ENCODE data around the gene ACOXL.

Gene ACOXL

DNA sequence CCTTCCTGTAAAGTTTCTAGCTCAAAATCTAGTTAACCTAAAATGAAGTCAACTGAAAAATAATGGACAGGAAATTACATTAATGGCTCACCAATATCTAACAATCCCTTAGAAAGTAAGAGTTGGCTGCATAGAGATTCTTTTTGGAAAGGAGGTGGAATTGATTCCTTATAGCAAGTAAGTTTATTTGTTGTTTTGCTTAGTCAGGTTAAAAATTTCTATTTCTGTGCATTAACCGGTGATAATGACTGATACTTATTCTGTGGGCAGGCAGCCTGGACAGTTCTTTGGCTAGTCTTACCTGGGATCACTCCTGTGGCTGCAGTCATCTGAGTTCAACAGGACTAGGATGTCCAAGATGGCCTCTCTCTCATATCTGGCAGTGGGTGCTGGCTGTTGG, 381.5 kb downstream of the ACOXL start:
- TF ChIP-seq, protein P1, sequence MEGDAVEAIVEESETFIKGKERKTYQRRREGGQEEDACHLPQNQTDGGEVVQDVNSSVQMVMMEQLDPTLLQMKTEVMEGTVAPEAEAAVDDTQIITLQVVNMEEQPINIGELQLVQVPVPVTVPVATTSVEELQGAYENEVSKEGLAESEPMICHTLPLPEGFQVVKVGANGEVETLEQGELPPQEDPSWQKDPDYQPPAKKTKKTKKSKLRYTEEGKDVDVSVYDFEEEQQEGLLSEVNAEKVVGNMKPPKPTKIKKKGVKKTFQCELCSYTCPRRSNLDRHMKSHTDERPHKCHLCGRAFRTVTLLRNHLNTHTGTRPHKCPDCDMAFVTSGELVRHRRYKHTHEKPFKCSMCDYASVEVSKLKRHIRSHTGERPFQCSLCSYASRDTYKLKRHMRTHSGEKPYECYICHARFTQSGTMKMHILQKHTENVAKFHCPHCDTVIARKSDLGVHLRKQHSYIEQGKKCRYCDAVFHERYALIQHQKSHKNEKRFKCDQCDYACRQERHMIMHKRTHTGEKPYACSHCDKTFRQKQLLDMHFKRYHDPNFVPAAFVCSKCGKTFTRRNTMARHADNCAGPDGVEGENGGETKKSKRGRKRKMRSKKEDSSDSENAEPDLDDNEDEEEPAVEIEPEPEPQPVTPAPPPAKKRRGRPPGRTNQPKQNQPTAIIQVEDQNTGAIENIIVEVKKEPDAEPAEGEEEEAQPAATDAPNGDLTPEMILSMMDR (IDR thresholded peaks at IDR 0.05; ENCODE audit: insufficient read depth, low read length, poor library complexity, severe bottlenecking) = no peak
- H3K4me3 ChIP-seq (replicated peaks; ENCODE audit: low read depth, low read length) = no peak overlapping the region
- no peak for DNase-seq (ENCODE audit: extremely low read depth, insufficient read length)
- peaks cover 5% of the 10 kb centered on the region for H3K27me3 ChIP-seq (replicated peaks; ENCODE audit: control insufficient read depth, insufficient read depth, low read length)
- H3K36me3 ChIP-seq (ENCODE audit: control insufficient read depth, insufficient read depth, low read length) = no peaks in the 10 kb centered on the region

DNA sequence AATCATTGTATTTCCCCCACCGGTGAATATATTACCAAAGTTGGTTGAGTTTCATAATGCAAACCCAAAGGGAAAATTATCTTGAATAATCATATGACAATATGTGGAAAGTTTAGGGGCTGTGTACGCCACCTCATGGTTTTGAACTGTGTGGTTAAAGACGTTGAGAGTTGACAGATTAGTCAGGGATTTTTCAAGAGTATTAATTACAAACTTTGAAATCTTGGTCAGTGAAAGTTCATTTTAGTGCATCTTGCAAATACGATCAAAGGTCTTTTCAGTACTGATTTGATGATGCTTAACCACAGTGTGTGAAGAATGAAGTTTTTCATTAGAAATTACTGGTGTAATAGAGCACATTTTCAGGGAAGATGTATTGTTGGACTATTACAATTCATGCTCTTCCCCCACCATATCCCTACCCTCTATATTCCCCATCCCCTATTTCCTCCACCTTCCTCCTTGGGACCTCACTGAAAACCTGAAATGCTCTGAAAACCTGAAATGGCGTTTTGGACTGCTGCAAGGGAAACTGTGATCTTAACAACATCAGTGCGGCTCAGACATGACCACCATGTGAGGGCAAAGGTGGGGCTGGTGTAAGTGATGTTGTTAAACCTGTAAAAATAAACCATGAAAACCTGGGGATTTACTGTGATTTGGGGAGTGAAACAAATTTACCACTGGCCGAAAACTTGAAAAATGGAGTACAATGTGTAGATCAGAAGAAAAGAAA, 383.8 kb downstream of the ACOXL start:
- peak; percentile 28 for DNase-seq (ENCODE audit: extremely low read depth, insufficient read length)
- H3K27me3 ChIP-seq (replicated peaks; ENCODE audit: control insufficient read depth, insufficient read depth, low read length) = peaks cover 3% of the 10 kb centered on the region
- TF ChIP-seq, protein P1 (IDR thresholded peaks at IDR 0.05; ENCODE audit: insufficient read depth, low read length, poor library complexity, severe bottlenecking) = no peak
- H3K36me3 ChIP-seq (ENCODE audit: control insufficient read depth, insufficient read depth, low read length) = no peaks in the 10 kb centered on the region
- no peak overlapping the region for H3K4me3 ChIP-seq (replicated peaks; ENCODE audit: low read depth, low read length)

DNA sequence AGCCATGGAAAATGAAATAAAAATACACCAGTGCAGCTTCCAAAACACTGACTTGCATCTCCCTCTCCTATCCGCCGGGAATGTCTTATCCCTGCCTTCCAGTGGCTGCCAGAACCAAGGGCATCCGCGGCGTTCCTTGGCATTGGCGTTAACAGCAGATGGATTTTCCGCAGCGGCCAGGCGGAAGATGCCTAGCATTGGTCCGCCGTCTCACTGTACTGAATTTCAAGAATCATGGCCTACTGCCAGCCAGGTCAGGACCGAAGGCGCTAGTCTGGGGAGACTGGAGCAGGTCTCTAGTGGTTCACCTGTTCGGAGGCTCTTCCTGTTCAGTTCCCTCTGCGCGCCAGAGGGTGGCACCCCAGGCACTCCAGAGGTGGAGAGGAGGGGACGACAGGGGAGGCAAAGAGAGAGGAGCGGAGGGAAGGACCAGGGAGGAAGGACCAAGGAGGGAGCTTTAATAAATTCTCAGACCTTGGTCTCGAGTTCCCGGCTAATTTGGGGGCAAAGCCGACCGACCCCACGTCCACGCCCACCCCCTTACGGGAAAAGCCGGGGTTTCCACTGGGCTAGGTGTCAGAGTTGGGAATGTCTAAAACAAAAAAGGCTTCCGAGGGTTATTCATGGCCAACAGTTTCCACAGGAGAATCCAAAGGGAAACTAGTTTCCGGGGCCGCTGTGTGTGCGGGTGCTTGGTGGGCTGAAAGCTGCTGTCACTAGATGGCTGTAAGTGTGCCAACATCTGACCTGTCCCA, 384.6 kb downstream of the ACOXL start:
- peak; percentile 52 for DNase-seq (ENCODE audit: extremely low read depth, insufficient read length)
- H3K4me3 ChIP-seq (replicated peaks; ENCODE audit: low read depth, low read length) = no peak overlapping the region
- peaks cover 3% of the 10 kb centered on the region for H3K27me3 ChIP-seq (replicated peaks; ENCODE audit: control insufficient read depth, insufficient read depth, low read length)
- TF ChIP-seq, protein P1 (IDR thresholded peaks at IDR 0.05; ENCODE audit: insufficient read depth, low read length, poor library complexity, severe bottlenecking) = peak; percentile 94
- no peaks in the 10 kb centered on the region for H3K36me3 ChIP-seq (ENCODE audit: control insufficient read depth, insufficient read depth, low read length)

DNA sequence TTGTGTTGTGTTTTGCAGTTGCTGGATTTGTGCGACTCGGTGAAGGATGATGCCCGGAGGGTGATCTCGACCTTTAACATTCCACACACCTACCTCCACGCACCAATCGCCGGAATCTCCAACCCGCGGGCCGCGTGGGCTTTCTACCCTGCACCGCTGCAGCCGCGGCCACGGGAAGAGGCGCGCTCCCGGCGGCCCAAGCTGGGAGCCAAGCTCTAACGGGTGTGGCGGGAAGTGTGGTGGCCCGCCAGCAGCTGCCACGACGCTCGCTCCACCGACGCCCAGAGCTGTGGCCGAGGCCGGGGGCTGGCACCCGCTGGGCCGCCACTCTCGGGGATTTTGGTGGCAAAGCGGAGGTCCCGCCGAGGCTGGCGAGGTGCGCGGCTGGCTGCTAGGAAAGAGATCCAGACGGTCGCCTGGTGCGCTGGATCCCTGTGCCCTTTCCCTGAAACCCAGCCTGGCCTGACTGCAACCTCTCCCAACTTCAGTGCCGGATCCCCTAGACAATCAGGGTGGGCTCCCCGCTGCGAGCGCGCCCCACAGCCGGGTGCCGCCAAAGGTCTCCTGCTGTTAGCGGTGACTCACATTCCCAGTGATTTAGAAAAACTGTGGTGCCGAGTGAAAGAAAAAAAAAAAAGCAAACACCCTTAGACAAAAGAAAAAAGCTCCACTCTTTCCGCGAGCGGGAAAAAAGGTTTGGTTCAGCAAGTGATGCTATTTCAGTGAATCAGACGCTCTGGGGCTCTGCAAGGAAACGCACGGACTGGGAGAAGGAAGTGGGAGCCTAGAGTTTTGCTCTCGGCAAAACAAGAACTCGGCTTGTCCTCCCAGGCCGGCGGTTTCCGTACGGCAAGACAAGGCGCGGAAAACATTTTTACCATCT, 385.5 kb downstream of the ACOXL start:
- TF ChIP-seq, protein P1 (IDR thresholded peaks at IDR 0.05; ENCODE audit: insufficient read depth, low read length, poor library complexity, severe bottlenecking) = no peak
- DNase-seq (ENCODE audit: extremely low read depth, insufficient read length) = peak; percentile 33
- Histone ChIP-seq H3K27me3 (replicated peaks; ENCODE audit: control insufficient read depth, insufficient read depth, low read length) (peaks cover 3% of the 10 kb centered on the region), H3K4me3 (replicated peaks; ENCODE audit: low read depth, low read length) (no peak overlapping the region), H3K36me3 (ENCODE audit: control insufficient read depth, insufficient read depth, low read length) (no peaks in the 10 kb centered on the region)

DNA sequence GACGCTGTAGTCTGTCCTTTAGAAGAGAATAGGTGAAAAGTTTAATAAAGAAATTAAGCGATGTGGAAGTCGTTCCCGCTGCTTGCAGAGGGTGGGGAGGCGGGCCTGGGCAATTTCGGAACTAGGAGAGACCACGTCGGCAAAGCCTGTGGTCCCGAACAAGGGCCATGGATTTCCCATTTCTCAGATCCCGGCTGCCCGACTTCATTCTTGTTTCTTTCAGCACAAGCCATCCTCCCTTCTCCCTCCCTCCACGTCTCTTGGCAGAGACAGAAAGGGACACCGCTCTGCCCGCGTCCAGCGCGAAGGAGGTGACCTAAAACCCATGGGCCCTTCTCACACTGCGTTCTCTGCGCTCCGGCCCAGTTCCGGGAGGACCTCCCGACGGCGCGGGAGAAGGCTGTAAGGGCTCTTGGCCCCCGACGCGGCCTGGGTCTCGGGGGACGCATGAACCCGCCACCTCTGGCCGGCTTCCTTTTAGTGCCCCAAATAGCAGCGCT, 386.2 kb downstream of the ACOXL start:
- peaks cover 3% of the 10 kb centered on the region for H3K27me3 ChIP-seq (replicated peaks; ENCODE audit: control insufficient read depth, insufficient read depth, low read length)
- no peaks in the 10 kb centered on the region for H3K36me3 ChIP-seq (ENCODE audit: control insufficient read depth, insufficient read depth, low read length)
- H3K4me3 ChIP-seq (replicated peaks; ENCODE audit: low read depth, low read length) = no peak overlapping the region
- TF ChIP-seq, protein P1 (IDR thresholded peaks at IDR 0.05; ENCODE audit: insufficient read depth, low read length, poor library complexity, severe bottlenecking) = no peak
- DNase-seq (ENCODE audit: extremely low read depth, insufficient read length) = no peak

Data from GM06990 (cell line).